DMS153 treated with DMSO at 0.1 percent for 48 hours (cell line): ENCODE data around the gene MAD1L1.

Source experiments
- DNase-seq: peaks from one replicate; lab custom pipeline; 2025; ENCODE audit not compliant: unreplicated experiment; lab: John Stamatoyannopoulos, UW

MAD1L1 gene

DNA sequence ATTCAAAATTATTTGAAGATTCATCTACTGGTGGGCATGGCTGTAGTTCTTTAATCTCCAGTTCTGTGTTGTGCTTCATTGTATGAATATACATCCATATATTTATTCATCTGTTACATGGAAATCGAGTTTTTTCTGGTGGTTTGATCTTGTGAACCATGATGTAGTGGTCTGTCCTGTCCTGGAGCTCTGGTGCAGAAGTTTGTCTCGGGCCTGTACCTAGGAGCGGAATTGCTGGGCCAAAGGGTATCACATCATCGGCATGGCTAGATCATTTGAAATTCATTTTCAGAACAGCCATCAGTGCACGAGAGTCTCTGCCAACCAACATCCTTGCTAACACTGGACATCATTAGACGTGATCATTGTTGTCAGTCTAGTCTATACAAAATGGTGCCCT lies 455.6 kb downstream of the MAD1L1 start:
- no peak for DNase-seq

GRCh38 chr7:1775389-1775788 lies 457.4 kb downstream of the MAD1L1 start:
- no peak for DNase-seq

DNA sequence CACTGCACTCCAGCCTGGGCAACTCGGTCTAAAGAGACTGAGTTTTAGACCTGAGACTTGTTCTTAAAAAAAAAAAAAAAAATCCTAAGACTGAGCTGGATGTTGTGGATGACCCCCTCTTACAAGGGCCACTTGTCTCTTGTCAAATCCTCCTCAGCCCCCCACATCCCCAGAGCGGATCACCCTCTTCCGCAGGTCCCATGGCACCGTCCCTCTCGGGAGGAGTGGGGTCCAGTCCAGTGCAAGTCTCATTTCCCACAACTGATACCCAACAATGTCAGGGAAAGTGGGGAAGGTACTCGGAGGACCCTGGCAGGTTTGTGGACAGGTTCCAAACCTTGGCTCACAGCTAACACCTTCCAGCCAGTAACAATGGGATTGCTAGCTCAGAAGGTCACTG lies 462.4 kb downstream of the MAD1L1 start:
- no peak for DNase-seq

GRCh38 chr7:1769286-1770200 lies 463.2 kb downstream of the MAD1L1 start:
- DNase-seq = no peak

GRCh38 chr7:1768832-1769231 lies 463.9 kb downstream of the MAD1L1 start:
- no peak for DNase-seq

GRCh38 chr7:1767524-1767923 lies 465.2 kb downstream of the MAD1L1 start:
- DNase-seq = no peak
